Muscle layer of colon (tissue), 2 donors: ENCODE data around the gene RAPGEF4.

ENCODE experiments used
- H3K27ac ChIP-seq: one replicate; pipeline ENCODE4 v1.7.0; 2013; ENCODE audit warnings: low read depth, mild to moderate bottlenecking, low read length, moderate library complexity
- H3K27me3 ChIP-seq, 2 donors: one replicate each; pipeline ENCODE4 v1.7.0; 2013; ENCODE audit warnings: low read length in 2 of 2, mild to moderate bottlenecking in 2 of 2; ENCODE audit not compliant: insufficient read depth in 2 of 2, control insufficient read depth in 1 of 2
- H3K36me3 ChIP-seq: one replicate; pipeline ENCODE4 v1.7.0; 2013; ENCODE audit warnings: mild to moderate bottlenecking, low read length; ENCODE audit not compliant: insufficient read depth
- H3K4me1 ChIP-seq: one replicate; pipeline ENCODE4 v1.7.0; 2013; ENCODE audit warnings: mild to moderate bottlenecking, low read length; ENCODE audit not compliant: insufficient read depth
- H3K4me3 ChIP-seq, 2 donors: one replicate each; pipeline ENCODE4 v1.7.0; 2013; ENCODE audit warnings: low read length in 2 of 2, low read depth in 1 of 2, mild to moderate bottlenecking in 1 of 2, moderate library complexity in 1 of 2
- H3K9ac ChIP-seq: one replicate; pipeline ENCODE4 v1.7.0; 2013; ENCODE audit warnings: low read length
- H3K9me3 ChIP-seq: one replicate; pipeline ENCODE4 v1.7.0; 2013; ENCODE audit warnings: mild to moderate bottlenecking, low read length
- donor health status: abdominal sarcoma.
- donor health status: Adenocarcinoma of cecum.

The RAPGEF4 gene

DNA sequence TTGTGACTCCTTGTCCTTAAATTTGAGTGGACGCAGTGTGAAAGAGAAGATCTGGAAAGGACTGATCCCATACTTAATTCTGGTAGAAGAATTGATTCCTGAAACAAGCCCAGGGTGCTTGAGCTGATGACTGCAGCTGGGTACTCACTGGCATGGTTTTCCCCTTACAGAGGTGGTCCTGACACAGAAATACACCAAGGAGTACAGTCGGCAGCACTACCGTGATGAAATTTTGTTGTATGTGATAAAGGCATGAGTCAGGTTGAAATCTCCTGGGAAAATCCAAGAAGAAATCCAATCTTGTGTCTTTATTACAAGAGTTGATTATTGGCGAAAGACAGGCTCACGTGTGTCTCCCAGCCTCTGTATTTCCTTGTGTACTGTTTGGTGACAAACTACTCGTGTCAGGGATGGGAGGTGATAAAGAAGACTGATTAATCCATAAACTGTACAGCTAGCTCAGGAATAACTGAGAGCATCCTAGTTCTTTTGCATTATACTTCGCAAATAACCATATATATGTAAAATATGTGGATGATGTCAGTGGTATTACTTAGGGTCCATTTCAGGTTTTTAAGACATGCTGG is 76.6 kb downstream of the RAPGEF4 start:
- Histone ChIP-seq H3K4me1 (no peaks in the 10 kb centered on the region), H3K27ac (no peak overlapping the region)

DNA sequence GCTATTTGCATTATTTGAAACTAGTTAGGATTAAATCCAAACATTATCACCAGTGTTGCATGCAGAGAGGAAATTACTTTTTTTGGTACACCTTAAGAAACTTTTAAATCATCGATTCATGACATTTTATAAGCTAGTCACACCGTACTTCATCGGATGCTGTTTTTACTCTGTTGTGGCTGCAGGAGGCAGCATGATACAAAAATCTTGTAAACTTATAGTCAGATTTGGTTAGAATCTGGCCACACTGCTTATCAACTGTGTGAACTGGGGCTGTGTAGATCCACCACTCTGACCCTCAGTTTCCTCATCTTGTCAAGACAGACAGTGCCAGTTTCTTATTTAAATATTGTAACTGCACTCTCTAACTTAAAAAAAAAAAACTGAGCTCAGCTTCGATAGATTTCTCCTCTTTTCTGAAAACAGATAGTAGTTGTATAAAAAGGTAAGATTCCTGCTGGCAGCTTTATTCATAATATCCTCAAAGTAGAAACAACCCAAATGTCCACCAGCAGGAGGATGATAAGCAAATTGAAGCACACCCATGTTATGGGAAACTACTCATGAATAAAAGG is 77.8 kb downstream of the RAPGEF4 start:
- Histone ChIP-seq H3K27ac (no peak overlapping the region), H3K9me3 (no peaks in the 10 kb centered on the region), H3K4me1 (no peaks in the 10 kb centered on the region), H3K27me3 (no peaks in the 10 kb centered on the region), H3K9ac (no peak overlapping the region), H3K4me3 (no peak overlapping the region), H3K36me3 (no peaks in the 10 kb centered on the region)

More for the DNA sequence above, 76.6 kb downstream of the RAPGEF4 start:
- no peak overlapping the region for H3K4me3 ChIP-seq
- H3K27me3 ChIP-seq, result no peaks in the 10 kb centered on the region
- no peaks in the 10 kb centered on the region for H3K9me3 ChIP-seq
- no peak overlapping the region for H3K9ac ChIP-seq
- no peaks in the 10 kb centered on the region for H3K36me3 ChIP-seq

DNA sequence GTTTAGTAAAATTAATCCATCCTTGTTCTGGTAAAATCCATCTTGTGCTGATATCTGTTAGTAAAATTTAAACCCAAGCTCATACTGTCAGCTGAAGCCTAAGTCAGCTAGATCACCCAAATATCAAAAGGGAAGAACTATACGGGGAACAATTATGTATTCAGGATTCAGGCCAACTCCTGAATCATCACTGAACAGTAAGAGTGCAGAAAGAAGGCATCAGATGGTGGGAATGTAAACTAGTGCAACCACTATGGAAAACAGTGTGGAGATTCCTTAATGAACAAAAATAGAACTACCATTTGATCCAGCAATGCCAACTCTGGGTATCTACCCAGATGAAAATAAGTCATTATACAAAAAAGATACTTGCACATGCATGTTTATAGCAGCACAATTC is 81.8 kb downstream of the RAPGEF4 start:
- no peak overlapping the region for H3K4me3 ChIP-seq
- H3K9me3 ChIP-seq, result no peaks in the 10 kb centered on the region
- H3K4me1 ChIP-seq, result no peaks in the 10 kb centered on the region
- no peak overlapping the region for H3K9ac ChIP-seq
- H3K27ac ChIP-seq, result no peak overlapping the region
- no peaks in the 10 kb centered on the region for H3K36me3 ChIP-seq
- H3K27me3 ChIP-seq, result no peaks in the 10 kb centered on the region

DNA sequence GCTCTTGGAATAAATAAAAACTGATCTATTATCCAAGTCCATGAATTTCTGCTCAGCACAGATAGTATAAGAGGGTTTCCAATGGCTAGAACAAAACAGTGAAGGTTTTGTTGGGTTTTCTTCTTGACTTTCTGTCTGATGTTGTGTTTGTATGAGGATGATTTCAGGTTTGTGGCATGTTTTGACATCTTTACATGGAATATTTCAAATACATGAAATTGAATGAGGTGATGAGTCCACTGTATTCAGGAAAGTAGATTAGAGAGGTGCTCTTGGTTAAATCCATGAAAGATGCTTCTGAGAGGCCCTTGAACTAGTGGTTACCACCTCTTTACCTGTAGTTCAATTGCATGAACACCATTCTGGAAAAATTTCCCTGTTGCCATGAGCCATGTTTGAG is 84.3 kb downstream of the RAPGEF4 start:
- Histone ChIP-seq H3K27ac (no peak overlapping the region), H3K4me1 (no peaks in the 10 kb centered on the region), H3K27me3 (no peaks in the 10 kb centered on the region), H3K9ac (no peak overlapping the region), H3K36me3 (no peaks in the 10 kb centered on the region), H3K9me3 (no peaks in the 10 kb centered on the region), H3K4me3 (no peak overlapping the region)

DNA sequence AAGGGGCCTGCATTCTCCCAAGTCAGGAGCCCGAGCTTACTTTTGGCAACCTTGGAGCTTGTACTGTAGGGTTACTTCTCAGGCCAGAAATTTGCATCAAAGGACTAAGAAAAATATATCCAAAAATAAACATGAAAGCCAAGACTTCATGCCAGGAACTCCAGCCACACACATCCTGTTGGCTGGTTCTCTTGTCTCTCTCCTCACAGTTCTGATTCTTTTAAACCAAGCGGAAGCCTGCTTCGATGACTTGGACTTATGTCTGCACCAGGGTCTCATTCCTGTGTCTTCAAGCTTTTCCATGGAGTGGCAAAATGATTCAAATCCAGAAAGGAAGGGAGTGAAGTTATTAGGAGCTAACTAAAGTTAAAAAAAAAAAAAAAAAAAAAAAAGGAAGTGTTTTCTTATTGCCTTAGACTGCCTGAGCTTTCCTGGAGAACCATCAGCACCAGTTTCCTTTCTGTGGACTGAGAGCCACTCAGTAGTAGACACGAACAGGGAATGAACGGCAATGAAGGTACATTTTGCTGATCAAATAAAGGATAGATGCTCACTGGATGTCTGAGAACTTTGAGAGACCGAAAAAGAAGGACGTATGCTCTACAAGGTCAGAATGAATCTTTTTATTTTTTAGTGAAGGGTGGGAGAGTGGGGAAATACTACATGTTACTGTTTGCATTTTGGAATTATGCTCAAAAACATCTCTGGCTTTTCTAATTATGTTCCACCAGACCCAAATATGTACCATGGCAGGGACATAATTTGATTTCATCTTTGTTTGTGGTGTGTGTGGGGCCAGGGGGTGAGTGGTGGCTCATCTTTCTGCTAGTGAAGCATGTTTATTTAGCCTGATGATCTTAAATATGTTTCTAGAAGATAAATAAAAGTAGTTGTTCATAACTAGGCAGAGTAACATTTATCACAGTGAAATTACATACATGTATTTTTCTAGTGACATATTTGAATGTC is 86.0 kb downstream of the RAPGEF4 start:
- Histone ChIP-seq H3K9ac (no peak overlapping the region), H3K27ac (no peak overlapping the region), H3K9me3 (no peaks in the 10 kb centered on the region), H3K4me1 (no peaks in the 10 kb centered on the region), H3K36me3 (no peaks in the 10 kb centered on the region), H3K27me3 (no peaks in the 10 kb centered on the region), H3K4me3 (no peak overlapping the region)

DNA sequence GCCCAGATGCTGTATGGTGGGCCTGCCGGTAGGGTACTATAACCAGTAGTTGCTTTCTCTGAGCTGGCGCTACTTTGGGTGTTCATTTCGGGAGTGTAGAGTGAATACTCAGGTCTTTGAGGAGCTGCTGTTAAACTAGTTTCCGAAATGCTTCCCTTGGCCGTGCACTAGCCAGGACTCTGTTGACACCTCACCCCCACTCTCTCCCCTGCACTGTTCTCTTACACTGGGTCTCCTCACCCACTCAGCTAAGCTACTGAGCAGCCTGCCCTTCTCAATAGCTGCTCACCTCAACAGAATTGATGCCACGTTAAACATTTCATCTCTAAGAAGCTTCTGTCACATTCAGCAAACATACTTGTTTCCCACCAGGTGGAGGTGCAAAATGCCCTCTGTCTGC is 86.9 kb downstream of the RAPGEF4 start:
- H3K27me3 ChIP-seq, result no peaks in the 10 kb centered on the region
- H3K4me3 ChIP-seq, result no peak overlapping the region
- no peak overlapping the region for H3K27ac ChIP-seq
- no peaks in the 10 kb centered on the region for H3K9me3 ChIP-seq
- no peak overlapping the region for H3K9ac ChIP-seq
- H3K36me3 ChIP-seq, result no peaks in the 10 kb centered on the region
- no peaks in the 10 kb centered on the region for H3K4me1 ChIP-seq

DNA sequence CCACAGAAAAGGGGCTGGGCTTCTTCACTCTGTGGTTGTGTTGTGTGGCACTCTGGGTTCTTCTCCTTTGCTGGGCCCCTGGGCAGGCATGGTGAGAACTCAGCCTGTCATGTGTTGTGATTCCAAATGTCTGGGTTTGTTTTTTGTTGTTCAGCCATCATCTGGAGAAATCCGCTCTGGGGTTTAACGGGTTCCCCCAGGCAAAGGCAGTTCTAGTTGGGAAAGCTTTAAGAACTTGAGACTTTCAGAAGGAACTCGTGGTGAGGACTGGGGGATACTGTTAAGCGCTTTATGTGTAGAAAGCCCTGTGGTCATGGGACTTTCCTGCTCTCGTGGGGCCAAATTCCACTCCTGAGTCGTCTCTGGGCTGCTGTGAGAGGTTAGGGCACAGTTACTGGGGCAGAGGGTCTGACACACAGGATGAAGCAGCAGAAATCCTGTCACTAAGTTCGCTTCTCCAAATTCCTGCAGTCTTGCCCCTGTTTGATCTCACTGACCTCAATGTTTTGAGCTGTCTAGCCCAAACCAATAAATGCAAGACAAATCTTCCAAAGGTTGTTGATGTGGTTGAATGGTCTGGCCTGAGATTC is 87.7 kb downstream of the RAPGEF4 start:
- Histone ChIP-seq H3K27me3 (no peaks in the 10 kb centered on the region), H3K4me3 (no peak overlapping the region), H3K4me1 (no peaks in the 10 kb centered on the region), H3K9me3 (no peaks in the 10 kb centered on the region), H3K27ac (no peak overlapping the region), H3K36me3 (no peaks in the 10 kb centered on the region), H3K9ac (no peak overlapping the region)

DNA sequence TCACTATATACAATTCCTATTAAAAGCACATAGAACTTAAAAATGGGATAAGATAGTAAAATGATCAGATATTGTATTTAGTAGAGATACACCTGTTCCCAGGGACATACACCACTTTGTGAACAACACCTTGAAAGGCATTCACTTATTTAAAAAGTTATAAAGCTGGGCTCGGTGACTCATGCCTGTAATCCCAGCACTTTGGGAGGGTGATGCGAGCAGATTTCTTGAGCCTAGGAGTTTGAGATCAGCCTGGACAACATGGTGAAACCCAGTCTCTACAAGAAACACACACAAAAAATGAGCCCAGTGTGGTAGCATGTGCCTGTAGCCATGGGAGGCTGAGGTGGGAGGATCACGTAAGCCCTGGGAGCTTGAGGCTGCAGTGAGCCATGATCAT is 90.9 kb downstream of the RAPGEF4 start:
- no peak overlapping the region for H3K27ac ChIP-seq
- no peaks in the 10 kb centered on the region for H3K27me3 ChIP-seq
- no peaks in the 10 kb centered on the region for H3K36me3 ChIP-seq
- no peak overlapping the region for H3K9ac ChIP-seq
- H3K9me3 ChIP-seq, result no peaks in the 10 kb centered on the region
- H3K4me1 ChIP-seq, result no peaks in the 10 kb centered on the region
- H3K4me3 ChIP-seq, result no peak overlapping the region

DNA sequence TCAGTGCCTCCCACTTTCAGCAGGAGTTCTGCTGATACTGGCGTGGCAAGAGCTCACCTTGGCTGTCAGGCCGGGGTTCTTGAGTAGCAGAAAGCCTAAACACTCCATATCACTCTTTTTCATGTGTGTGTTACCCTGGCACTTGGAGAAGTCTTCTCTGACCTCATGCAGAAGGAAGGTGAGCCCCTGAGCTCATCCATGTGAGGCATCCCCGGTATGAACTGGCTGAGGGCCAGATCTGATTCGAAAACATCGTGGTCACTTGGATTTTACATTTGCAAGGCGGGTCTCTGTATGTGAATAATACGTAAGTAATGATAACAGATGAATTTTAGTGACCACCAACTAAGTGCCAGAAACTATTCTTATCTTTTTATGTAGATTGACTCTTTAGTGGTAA is 93.6 kb downstream of the RAPGEF4 start:
- no peak overlapping the region for H3K27ac ChIP-seq
- H3K9ac ChIP-seq, result no peak overlapping the region
- H3K4me1 ChIP-seq, result no peaks in the 10 kb centered on the region
- no peaks in the 10 kb centered on the region for H3K36me3 ChIP-seq
- no peaks in the 10 kb centered on the region for H3K9me3 ChIP-seq
- no peak overlapping the region for H3K4me3 ChIP-seq
- no peaks in the 10 kb centered on the region for H3K27me3 ChIP-seq

DNA sequence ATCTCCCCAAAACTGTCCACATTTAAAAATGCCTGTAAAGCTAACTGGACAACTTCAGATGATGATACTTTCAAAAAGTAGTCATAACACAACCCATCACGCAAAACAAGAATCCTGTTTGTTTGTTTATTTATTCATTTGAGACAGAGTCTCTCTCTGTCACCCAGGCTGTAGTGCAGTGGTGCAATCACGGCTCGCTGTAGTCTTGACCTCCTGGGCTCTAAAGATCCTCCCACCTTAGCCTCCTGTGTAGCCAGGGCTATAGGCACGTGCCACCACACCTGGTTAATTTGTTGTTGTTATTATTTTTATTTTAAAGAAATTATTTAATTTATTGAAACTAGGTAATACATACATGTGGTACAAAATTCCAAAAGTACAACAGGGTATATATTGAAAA is 94.8 kb downstream of the RAPGEF4 start:
- Histone ChIP-seq H3K27ac (no peak overlapping the region), H3K36me3 (no peaks in the 10 kb centered on the region), H3K4me3 (no peak overlapping the region), H3K4me1 (no peaks in the 10 kb centered on the region), H3K9me3 (no peaks in the 10 kb centered on the region), H3K27me3 (no peaks in the 10 kb centered on the region), H3K9ac (no peak overlapping the region)

DNA sequence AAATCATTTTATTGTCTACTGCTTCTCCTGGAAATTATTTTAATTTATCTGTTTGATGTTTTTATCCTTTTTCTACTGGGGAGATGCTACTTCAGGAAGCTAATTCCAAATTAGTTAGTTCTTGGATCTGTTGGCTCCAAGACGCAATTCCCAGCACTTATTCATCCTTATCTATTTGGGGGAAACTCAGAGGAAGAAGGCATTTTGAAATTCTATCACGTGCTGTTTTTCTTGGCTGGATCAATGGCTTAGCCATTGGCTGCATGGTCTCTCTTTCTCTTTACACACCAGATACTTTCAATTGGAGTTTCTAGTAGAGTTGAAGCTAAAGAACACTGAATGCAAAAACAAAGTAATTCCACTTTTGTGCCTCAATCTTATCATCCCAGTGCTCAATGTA is 98.3 kb downstream of the RAPGEF4 start:
- Histone ChIP-seq H3K9me3 (no peaks in the 10 kb centered on the region), H3K27me3 (no peaks in the 10 kb centered on the region), H3K36me3 (no peaks in the 10 kb centered on the region), H3K27ac (no peak overlapping the region), H3K9ac (no peak overlapping the region), H3K4me3 (no peak overlapping the region), H3K4me1 (no peaks in the 10 kb centered on the region)
